Nucleus accumbens (tissue), 56 donors: Measurements from ENCODE around the gene GRIN2B.

Experiments used
- DNase-seq, 56 donors: peaks; one replicate each; lab custom pipeline; 2025; lab: John Stamatoyannopoulos, UW

GRIN2B gene

DNA sequence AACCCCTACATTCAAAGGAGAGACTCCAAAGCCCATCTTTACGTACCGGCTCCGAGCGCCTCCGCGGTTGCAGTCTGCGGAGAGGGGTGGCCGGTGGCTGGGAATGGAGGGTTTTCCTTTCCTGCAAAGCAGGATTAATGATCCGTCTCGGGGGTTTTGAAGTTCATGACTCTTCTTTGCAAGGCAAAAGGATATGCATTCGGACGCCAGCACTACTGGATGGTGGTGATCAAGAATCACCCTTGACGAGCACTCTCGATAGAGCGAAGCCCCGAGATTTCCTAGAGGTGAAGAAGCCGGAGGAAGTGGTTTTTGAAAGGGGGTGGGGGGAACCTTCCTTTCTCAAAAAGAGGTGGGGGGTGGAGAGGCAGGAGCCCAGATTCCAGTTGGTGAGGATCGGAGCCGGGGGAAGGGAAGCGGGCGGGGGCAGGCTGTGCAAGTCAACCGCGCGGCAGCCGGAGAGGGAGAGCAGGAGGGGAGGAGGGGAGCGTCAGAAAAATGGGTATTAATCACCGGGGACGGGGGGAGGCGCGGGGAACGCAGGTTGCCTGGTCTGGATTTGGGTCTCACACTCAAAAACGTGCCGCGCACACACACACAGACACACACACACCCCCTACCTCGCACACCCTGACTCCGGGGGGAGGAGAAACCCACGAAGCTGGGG is at the start of gene GRIN2B:
Gene GRIN2B (minus strand): TSS at position 307 of the 667 bp plus-strand sequence. CDS start 115,394 bp downstream, outside the sequence.
- peak in 31 of 56 donors; percentile 14 to 80 (median 50) for DNase-seq

DNA sequence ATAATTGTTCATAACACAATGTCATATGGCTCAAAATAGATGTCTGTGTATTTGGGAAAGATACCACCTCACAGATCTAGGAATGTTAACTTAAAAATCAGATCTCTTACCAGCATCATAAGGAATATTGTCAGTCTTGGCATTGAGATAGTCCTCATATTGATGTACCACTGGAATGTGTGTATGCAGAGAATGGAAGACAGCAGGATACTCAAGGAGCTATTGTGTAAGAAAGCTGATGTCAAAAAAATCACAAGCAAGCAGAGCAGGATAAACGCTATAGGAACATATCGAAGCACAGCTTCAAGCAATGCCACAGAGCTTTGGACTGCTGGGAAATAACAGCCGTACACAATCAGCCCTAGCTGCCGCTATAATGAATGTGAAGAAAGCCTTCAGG is 45.1 kb upstream of the GRIN2B start:
- no peak for DNase-seq

DNA sequence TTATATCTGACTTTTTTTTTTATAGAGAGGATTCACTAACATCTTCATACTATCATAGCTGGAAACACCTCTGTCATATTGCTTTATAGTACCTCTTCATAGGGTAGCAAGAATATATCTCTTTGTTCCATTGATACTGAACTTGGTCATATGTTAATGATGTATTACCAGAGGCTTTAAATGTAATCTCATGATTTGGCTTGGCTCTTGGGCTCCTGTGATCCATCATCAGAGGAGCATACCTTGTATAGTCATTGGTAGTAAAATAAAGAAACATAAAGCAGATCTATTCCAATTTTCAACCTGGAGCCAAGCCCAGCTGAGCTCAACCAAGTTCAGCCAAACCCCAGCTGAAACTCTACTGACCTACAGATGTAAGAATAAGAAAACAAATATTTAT is 43.2 kb upstream of the GRIN2B start:
- no peak for DNase-seq

DNA sequence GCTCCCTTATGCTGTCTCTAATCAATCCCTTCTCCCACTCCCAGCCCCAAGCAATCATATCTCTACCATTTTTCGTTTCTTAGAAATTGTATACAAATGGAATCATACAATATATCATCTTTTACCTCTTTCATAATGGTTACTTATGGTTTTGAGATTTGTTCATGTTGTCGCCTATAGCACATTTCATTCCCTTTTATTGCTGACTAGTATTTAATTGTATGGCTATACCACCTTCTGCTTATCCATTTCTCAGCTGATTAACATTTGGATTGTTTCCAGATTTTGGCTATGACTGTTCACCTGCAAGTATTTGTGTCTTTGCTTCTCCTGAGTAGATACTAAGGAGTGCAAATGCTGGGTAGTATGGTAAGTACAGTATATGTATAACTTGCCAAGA is 36.7 kb upstream of the GRIN2B start:
- DNase-seq = no peak

DNA sequence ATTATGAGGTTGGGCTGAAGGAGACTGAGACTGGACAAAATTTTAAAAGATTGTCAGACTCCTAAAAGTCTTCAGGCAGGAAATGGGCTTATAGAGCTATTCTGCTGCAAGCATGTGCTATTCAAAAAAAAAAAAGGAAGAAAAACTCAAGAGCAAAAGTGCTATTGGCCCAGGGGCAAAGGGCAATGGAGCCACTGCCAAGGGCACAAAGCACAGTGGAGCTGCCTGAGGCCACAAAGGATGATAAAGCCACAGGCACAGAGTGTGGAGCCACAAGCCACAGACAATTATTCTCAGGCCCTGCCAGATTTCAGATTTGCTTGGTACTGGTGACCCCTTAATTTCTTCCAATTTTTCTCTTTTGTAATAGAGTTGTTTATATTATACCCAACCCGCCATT is 29.6 kb upstream of the GRIN2B start:
- no peak for DNase-seq

DNA sequence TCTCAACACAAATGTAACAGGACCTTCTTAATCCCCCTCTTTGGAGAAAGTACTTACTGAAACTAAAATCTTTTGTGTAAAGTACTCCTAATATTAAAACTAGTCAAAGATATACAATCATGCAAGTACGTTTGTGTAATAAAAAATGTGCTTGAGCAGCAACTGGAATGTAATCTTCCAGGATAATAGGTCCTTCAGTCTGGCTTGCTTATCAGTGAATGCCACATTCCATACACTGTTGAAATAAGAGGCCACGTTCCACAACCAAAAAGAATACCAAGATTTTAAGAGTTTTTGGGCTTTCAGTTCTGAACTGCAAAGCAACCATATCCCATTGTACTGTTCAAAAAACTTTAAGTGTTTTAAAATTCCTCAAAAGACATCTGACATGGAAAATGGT is 26.2 kb upstream of the GRIN2B start:
- DNase-seq = no peak

DNA sequence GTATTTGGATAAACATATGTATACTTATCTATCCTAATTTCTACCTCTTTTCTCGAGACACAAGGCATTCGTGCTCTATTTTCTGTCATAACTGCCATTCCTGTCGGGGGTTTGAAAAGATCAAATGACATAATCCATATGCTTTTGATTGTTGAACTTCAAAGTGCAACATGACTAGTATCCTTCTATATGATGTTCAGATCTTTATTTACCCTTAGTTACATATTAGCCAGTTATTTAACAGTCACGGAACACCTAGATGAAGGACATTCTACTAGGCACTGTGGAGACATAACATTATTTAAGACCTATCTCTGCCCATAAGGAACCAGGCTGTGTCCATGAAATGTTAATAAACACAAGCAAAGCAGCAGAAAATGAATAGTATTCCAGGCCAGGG is 11.2 kb upstream of the GRIN2B start:
- DNase-seq = no peak

DNA sequence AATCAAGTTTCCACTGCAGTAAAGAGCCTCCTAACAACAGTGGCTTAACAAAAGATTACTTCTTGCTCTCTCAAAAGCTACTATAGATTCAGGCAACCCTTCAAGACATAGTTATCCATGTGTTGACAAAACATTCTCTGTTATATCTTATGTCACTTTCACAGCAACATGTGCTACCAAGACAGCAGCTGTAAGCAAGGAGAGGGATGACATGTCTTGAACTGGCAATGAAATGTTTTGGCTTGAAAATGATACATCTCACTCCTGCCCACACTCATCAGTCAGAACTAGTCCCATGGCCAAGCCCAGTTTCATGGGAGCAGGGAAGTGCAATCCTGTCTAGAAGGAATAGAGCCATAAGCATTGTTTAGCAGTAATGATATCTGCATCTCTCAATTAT is 10.7 kb upstream of the GRIN2B start:
- no peak for DNase-seq

DNA sequence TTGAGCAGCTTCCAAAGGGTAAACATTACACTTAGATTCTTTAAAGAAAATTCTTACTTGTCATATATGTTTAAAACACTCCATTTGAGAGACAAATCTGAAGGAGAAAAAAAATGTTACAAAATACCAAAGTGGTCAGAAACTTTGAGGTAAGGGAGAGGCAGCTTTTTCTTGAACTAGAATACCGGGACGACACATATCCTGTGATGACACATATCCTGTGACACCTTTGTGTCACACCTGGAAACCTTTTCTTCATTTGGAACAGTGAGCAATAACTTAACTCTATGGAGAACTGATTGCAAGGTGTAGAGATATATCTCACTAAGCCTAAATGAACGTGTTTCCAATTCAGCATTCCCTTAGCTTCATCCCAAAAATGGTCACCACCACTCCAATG is 4.6 kb upstream of the GRIN2B start:
- no peak for DNase-seq

DNA sequence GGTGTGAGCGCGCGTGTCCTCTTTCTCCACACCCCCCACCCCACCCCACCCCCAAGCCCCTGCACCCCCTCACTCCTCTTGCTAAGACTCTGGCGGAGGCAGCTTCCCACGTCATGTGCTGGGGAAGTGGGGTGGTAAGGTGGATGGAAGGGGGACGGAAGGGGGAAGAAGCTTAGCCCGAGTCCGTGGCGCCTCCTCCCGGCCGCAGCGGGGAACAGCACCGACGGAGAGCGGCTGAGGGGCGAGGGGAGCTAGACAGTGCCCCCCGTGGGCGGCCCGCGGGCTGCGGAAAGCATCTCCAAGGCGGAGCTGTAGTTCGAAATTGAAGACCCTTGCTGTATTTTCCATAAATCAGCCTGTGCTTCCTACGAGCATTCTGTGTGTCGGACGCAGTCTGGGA is 588 bp upstream of the GRIN2B start:
- DNase-seq = peak in 10 of 56 donors; percentile 6 to 76 (median 41)

DNA sequence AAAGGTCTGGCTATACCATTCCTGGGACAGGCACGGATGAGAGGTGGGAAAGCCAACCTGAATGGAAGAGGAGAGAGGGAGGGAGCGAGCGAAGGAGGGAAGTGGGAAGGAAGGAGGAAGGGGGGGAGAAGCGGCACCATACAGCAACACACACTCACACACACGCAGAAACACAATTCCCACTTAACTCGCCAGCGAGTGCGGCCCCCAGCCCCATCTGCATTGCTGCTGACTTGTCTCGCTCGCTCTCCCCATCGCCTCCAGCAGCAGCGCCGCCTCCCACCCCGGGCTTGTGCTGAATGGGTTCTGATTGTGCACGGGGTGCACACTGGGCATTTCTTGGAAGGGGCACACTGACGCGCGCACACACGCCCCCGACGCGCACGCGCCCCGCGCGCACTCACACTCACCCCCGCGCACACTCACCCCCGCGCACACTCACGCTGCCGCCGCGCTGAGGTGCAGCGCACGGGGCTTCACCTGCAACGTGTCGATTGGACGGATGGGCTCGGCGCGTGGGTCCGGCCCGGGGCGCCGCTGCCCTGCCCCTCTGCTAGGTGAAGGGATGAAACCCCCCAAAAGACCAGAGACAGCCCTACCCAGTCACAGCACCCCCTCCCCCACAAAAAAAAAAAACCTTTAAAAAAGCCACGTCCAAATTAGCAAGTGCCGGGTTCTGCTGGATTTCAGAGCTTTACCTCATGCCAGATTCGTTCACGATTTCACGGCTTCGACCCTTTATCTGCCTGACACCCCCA is 685 bp downstream of the GRIN2B start:
- peak in 23 of 56 donors; percentile 20 to 74 (median 42) for DNase-seq

DNA sequence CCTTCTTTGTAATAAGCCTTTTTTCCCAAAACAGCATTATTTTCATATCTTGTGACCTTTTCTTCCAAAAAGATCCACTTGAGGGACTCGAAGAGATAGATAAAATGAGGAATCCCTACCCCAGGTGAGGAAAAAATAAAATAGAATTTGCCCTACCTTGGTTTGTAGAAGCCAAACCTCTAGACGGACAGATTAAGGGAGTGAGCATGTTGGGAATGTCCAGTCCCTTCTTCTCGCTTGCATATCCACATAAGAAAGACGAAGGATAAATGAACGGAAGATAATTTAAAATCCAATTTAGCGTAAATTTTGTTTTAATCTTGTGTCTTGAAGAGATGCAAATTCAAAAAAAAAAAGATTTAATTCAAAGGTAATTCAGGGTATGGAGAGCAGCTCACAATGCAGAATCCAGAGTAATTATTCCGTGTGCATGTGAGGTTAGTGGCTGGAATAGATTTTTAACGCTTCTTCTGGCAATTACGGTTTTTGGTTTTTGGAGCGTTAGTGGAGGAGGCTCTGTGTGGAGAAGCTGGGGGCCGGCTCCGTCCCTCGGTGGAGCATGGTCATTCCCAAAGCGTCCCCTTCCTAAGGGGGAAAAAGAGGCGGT is 1.5 kb downstream of the GRIN2B start:
- no peak for DNase-seq

DNA sequence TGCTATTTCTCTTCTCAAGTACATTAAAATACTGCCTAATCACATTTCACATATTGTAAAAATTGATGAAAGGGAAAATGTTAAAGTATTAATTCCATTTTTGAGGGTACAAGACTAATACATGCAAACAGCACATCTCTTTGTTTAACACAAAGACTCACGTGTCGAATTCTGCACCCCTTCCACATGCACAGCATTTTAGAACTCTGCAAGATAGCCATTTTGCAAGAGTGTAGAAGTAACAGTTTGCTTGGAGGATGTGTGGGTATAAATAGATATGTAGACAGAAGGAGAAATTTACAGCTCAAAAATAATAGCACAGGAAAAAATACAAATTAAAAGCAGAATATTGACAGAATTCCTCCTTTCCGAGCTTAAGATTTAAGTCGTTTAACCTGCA is 2.5 kb downstream of the GRIN2B start:
- no peak for DNase-seq

DNA sequence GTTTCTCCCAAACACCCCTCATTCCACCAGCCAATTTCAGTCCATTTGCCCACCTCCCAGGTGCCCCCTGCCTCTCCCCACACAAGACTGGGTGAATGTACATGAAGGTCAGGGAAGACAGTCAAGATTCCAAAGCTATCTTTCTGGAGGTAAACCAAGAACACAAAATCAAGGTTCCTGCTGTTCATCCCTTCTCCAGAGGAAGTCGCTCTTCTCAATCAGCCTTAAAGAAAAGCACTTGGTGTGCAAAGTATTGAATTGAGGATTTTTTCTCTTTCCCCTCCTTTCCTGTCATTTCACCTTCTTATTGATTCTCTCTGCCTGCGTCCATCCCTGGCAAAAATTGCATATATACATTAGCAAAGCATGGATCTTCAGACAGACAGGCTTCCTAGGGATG is 4.5 kb downstream of the GRIN2B start:
- no peak for DNase-seq

DNA sequence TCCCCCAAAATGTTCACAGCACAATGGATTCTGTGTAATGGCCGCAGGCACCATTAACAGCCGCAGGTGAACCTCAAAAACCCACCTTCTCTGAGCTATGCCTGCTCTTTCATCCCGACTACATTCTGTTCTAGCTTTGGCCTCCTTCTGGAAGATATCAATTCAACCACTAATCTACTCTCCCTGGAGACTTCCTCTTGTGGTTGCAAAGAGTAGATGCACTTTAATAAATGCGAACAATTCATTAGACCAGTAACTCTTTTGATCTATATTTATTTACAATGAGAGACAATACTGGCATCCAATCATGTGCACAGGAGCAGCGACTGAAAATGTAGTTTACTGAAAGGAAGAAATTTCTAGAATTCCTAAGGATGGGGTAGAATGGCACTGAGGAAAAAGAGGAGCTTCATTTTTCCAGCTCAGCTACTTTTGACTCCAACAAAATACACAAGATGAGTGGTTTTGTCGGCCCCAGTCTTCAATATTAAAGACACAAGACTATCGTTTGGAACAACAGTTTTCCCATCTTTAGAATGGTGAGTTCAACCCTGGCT is 5.3 kb downstream of the GRIN2B start:
- DNase-seq = no peak

DNA sequence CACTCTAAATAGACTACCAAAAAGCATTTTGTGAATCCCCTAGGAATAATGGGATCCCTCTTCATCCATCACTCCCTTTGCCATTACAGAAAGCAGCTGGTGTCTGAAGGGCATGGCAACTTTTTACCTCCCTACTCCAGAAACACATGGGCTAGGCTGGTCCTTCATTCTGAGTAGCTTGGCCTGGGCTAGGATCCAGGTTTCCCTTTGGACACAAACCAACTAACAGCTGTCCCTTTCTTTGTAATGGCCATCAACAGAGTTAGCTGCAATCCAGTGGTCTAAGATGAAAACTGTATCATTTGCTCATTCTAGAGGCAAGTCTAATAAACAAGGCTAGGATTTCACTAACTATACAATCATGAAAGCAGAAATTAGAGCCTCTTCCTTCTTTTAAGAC is 7.4 kb downstream of the GRIN2B start:
- peak in 1 of 56 donors; percentile 34 for DNase-seq

DNA sequence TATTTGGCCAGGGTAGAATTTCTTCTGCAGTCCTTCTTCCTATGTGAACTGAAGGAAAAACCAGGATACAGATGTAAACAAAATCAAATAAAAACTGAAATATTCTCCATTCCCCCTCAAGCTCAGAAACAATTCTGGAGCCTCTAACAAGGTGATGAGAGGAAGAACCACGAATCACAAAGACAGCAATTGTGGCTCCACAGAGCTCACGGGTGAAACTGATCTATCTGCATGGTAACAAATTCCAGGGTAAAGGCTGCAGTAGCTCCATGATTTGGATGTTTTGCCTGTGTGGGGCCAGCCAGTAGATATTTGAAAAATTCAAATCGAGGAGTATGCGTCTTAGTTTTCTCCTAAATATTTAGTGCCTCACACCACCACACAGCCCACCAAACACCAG is 10.6 kb downstream of the GRIN2B start:
- no peak for DNase-seq

DNA sequence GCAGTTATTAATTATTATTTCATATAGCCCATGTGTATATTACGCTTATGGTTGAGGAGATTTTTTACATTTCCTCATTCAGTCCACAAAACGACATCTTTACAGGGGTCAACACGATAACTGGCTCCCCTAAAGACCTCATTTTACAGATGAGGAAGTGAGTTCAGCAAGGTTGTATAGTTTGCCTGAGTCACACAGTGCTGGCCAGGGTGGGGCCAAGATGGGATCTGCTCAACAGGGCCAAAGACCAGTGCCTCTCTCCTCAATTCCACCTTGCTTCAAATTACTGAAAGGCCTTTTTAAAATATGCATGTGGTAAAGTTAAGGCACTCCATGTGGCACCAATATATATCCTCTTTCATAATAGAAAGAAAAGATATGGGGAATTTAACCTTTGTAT is 13.1 kb downstream of the GRIN2B start:
- no peak for DNase-seq

DNA sequence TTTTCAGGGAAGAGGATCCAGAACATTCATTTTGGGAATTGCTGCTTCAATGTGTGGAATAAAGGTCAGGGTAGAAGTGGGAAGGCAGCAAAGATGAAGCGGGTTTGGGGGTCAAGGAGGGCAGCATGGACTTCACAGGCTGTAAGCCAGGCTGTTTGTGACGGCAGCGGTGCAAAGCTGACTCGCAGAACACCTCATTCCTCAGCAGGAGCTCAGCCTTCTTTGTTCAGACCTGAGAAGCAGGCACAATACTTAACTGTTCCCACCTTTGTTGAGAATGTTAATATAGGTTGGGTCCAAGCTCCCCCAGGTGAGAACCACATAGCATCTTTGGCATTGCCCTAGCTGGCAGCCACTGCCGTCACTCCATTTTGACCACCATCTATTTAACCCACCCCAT is 16.7 kb downstream of the GRIN2B start:
- no peak for DNase-seq

DNA sequence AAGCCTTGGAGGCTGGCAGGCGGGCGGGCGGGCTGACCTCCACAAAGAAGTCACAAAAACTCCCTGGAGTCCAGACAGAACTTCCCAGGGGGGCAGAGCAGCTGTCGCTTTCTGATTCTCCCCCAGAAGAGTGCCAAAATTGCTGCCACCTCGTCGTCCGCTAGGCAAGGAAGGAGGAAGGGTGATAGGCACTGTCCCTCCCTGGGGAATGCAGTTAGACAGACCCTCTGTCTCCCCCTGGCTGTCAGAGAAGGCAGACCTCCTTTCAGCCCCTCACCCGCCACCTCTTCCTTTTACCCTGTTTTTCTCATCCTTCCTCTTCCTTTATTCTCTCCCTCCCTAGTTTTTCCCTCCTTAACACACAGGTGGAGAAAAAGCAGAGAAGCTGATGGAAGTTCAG is 18.7 kb downstream of the GRIN2B start:
- DNase-seq = no peak

DNA sequence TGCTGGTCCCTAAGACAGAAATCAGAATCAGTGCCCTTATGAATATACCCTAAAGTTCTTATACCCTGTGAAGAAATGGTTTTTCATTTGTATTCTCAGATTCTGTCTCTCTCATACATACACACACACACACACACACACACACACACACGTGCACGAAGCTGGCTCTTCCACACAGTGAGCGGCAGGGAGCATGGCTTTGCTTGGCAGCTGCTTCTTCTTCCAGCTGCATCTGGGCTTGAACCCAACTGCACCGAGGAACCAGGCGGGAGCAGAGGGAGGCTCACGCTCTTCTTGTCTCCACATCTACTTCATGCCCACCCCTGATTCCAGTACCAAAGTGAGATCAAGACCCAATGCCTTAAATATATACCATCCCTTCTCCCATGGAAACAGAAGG is 19.4 kb downstream of the GRIN2B start:
- DNase-seq = peak in 13 of 56 donors; percentile 8 to 38 (median 20)
